Femur (tissue), 1 donor: ENCODE measurements around the gene KAT2B.

Experiments used
- DNase-seq: peaks from one replicate; pipeline ENCODE4 v3.0.0-alpha.2; 2017

Gene KAT2B

GRCh38 chr3:20100151-20100550 is 59.9 kb downstream of the KAT2B start:
- no peak for DNase-seq

- DNase-seq: no peak
Measured at GRCh38 chr3:20101041-20101440, 60.8 kb downstream of the KAT2B start.

GRCh38 chr3:20103731-20104130 is 63.5 kb downstream of the KAT2B start:
- DNase-seq: no peak

GRCh38 chr3:20104167-20104661 is 64.0 kb downstream of the KAT2B start:
- DNase-seq: no peak

GRCh38 chr3:20105513-20106280 is 65.5 kb downstream of the KAT2B start:
- no peak for DNase-seq

GRCh38 chr3:20107722-20108121 is 67.5 kb downstream of the KAT2B start:
- DNase-seq: no peak

- DNase-seq: no peak
Measured at GRCh38 chr3:20108869-20109268, 68.6 kb downstream of the KAT2B start.

GRCh38 chr3:20110826-20111225 is 70.6 kb downstream of the KAT2B start:
- DNase-seq: no peak

- DNase-seq: no peak
Measured at GRCh38 chr3:20111836-20112235, 71.6 kb downstream of the KAT2B start.

GRCh38 chr3:20121088-20121487 is 80.8 kb downstream of the KAT2B start:
- no peak for DNase-seq

- no peak for DNase-seq
Measured at GRCh38 chr3:20123131-20123652, 82.9 kb downstream of the KAT2B start.

GRCh38 chr3:20125289-20125688 is 85.0 kb downstream of the KAT2B start:
- DNase-seq: no peak

- peak; percentile 38 for DNase-seq
Measured at GRCh38 chr3:20125897-20126296, 85.7 kb downstream of the KAT2B start.

GRCh38 chr3:20128358-20128757 is 88.1 kb downstream of the KAT2B start:
- DNase-seq: no peak

GRCh38 chr3:20130106-20130505 is 89.9 kb downstream of the KAT2B start:
- DNase-seq: no peak

GRCh38 chr3:20136231-20136630 is 96.0 kb downstream of the KAT2B start:
- DNase-seq: no peak

GRCh38 chr3:20137647-20138046 is 97.4 kb downstream of the KAT2B start:
- DNase-seq: no peak

GRCh38 chr3:20140881-20141280 is 100.6 kb downstream of the KAT2B start:
- DNase-seq: no peak

- peak; percentile 65 for DNase-seq
Measured at GRCh38 chr3:20141316-20141715, 101.1 kb downstream of the KAT2B start.

- peak; percentile 89 for DNase-seq
Measured at GRCh38 chr3:20141851-20142250, 101.6 kb downstream of the KAT2B start.

GRCh38 chr3:20142517-20142916 is 102.3 kb downstream of the KAT2B start:
- DNase-seq: no peak

GRCh38 chr3:20143519-20143918 is 103.3 kb downstream of the KAT2B start:
- no peak for DNase-seq

GRCh38 chr3:20145874-20146273 is 105.6 kb downstream of the KAT2B start:
- no peak for DNase-seq

- no peak for DNase-seq
Measured at GRCh38 chr3:20146301-20146700, 106.1 kb downstream of the KAT2B start.

- DNase-seq: no peak
Measured at GRCh38 chr3:20147361-20147760, 107.1 kb downstream of the KAT2B start.
